Neural cell (in vitro differentiated cells): Measurements from ENCODE around the gene ESPN. TPM values are rescaled to one million over a fixed set of nuclear protein-coding genes. Genes with fewer than 3 reads are reported as not detected.
"Not testable (repeated sequence)": the region's sequence is repeated elsewhere in the genome, so short reads cannot be mapped to it uniquely, and the experiment has no call there.

Experiments
- H2AFZ ChIP-seq: fragments of 200-600, 300-800 bp; sonication (generic), shearing (Covaris generic); 2 replicates; pipeline ENCODE4 v1.6.0; 2014; ENCODE audit warnings: low read depth, mild to moderate bottlenecking, antibody characterized with exemption, low read length, moderate library complexity
- H3F3A ChIP-seq: fragments of 200-600 bp; shearing (Covaris generic); 2 replicates; pipeline ENCODE4 v1.6.1; 2016; ENCODE audit warnings: mild to moderate bottlenecking, moderate library complexity, mixed read lengths, antibody characterized with exemption, low read length; ENCODE audit not compliant: insufficient read depth, poor library complexity, severe bottlenecking
- H3K27ac ChIP-seq: fragments of 200-600, 300-800 bp; sonication (generic), shearing (Covaris generic); 2 replicates; pipeline ENCODE4 v1.5.1; 2014; ENCODE audit warnings: mild to moderate bottlenecking, low read length, moderate library complexity
- H3K27me3 ChIP-seq: fragments of 300-800, 200-600 bp; sonication (generic), shearing (Covaris generic); 2 replicates; pipeline ENCODE4 v1.6.0; 2014; ENCODE audit warnings: mild to moderate bottlenecking, low read depth, low read length, moderate library complexity; ENCODE audit not compliant: insufficient read depth
- H3K36me3 ChIP-seq: fragments of 300-800, 200-600 bp; sonication (generic), shearing (Covaris generic); 2 replicates; pipeline ENCODE4 v1.5.1; 2014; ENCODE audit warnings: mild to moderate bottlenecking, antibody characterized with exemption, low read length, moderate library complexity; ENCODE audit not compliant: insufficient read depth
- H3K4me2 ChIP-seq: fragments of 300-800, 200-600 bp; sonication (generic), shearing (Covaris generic); 2 replicates; pipeline ENCODE4 v1.6.0; 2014; ENCODE audit warnings: mild to moderate bottlenecking, low read length
- H3K4me3 ChIP-seq: fragments of 300-800, 200-600 bp; sonication (generic), shearing (Covaris generic); 2 replicates; pipeline ENCODE4 v1.5.1; 2014; ENCODE audit warnings: mild to moderate bottlenecking, low read length, moderate library complexity
- H3K79me2 ChIP-seq: fragments of 200-600 bp; shearing (Covaris generic); replicated peaks from 2 replicates; pipeline ENCODE4 v1.6.0; 2014; ENCODE audit warnings: mild to moderate bottlenecking, low read length, moderate library complexity; ENCODE audit not compliant: insufficient read depth
- H3K9ac ChIP-seq: fragments of 300-800, 200-600 bp; sonication (generic), shearing (Covaris generic); 2 replicates; pipeline ENCODE4 v1.6.1; 2016; ENCODE audit warnings: mild to moderate bottlenecking, low read length, mixed read lengths
- H3K9me2 ChIP-seq: fragments of 200-600 bp; shearing (Covaris generic); 2 replicates; pipeline ENCODE4 v1.6.1; 2016; ENCODE audit warnings: mild to moderate bottlenecking, low read length, mixed read lengths; ENCODE audit not compliant: insufficient read depth
- H3K9me3 ChIP-seq: fragments of 200-600, 300-800 bp; sonication (generic), shearing (Covaris generic); 2 replicates; pipeline ENCODE4 v1.6.1; 2016; ENCODE audit warnings: mild to moderate bottlenecking, mixed run types, low read length, moderate library complexity, mixed read lengths
- H4K20me1 ChIP-seq: fragments of 200-600 bp; shearing (Covaris generic); 2 replicates; pipeline ENCODE4 v1.6.1; 2016; ENCODE audit warnings: mild to moderate bottlenecking, mixed run types; ENCODE audit not compliant: insufficient read depth
- EZH2 ChIP-seq: fragments of 200-600, 300-800 bp; shearing (Covaris generic), sonication (generic); IDR thresholded peaks from 2 replicates; pipeline ENCODE4 v1.6.1; 2014; ENCODE audit warnings: antibody characterized with exemption, low read length, borderline replicate concordance, mild to moderate bottlenecking; ENCODE audit not compliant: insufficient read depth, poor library complexity, severe bottlenecking
- polyA plus RNA-seq: library from polyadenylated mRNA; depleted of rRNA; stranded (reverse); fragments of >200 nt; gene quantifications from 2 replicates; pipeline ENCODE4 v1.2.3, GENCODE V29; 2014

ESPN gene
- polyA plus RNA-seq, 1 donor from 2014 or later, result not detected

DNA sequence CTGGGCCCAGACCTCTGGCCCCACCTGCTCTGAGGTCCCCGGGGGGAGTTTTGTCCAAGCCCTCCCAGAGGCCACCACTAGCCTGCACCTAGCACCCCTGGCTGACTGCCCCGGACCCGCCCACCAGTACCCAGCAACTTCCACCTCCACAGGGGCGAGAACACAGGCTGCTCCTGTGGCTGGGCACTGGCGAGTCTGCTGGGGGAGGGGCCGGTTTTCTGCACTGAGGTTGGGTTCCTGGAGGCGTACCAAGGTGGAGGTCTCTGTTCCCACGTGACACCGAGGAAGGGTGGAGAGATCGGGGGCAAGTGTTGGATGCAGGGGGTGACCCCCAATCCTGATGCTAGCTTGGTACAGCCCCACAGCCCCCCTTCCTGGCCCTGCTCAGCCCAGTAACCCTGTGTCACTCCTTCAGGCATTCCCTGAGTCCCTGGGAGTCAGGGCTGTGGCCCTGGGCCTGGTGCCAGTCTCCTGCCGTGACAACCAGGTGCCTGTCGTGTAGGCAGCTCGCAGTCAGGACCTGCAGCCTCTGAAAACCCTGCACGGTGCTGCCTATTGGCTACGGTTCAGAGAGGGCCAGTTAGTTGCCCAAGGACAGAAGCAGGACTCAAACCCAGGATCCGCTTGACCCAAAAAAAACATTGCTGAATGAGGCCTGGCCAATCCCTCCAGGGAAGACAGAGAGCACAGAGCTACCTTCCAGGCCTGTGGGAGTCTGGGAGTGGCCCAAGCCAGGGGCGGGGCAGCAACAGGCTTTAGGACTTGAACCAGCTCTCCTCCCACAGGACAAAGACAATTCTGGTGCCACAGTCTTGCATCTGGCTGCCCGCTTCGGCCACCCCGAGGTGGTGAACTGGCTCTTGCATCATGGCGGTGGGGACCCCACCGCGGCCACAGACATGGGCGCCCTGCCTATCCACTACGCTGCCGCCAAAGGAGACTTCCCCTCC, 3.1 kb downstream of the ESPN start:
- Histone ChIP-seq H3K27me3 (peaks cover 40% of the 10 kb centered on the region), H3K79me2 (no peaks in the 10 kb centered on the region), H3K4me3 (no peak overlapping the region), H4K20me1 (no peaks in the 10 kb centered on the region), H3K9ac (no peak overlapping the region), H3K4me2 (no peak overlapping the region), H3K36me3 (no peaks in the 10 kb centered on the region), H3K9me2 (no peaks in the 10 kb centered on the region), H3K9me3 (no peaks in the 10 kb centered on the region), H3F3A (no peaks in the 10 kb centered on the region), H2AFZ (no peak overlapping the region), H3K27ac (no peak overlapping the region)
- TF ChIP-seq EZH2, result no peak

- H3K27me3 ChIP-seq, result peaks cover 33% of the 10 kb centered on the region
- H2AFZ ChIP-seq, H3K4me3 ChIP-seq, H3K4me2 ChIP-seq, H3K9ac ChIP-seq, H3K27ac ChIP-seq, H3K36me3 ChIP-seq, H3F3A ChIP-seq, H3K9me2 ChIP-seq, H3K79me2 ChIP-seq, H4K20me1 ChIP-seq, H3K9me3 ChIP-seq: not testable (repeated sequence)
These were observed 3.9 kb downstream of the ESPN start for GRCh38 chr1:6428453-6428852.

DNA sequence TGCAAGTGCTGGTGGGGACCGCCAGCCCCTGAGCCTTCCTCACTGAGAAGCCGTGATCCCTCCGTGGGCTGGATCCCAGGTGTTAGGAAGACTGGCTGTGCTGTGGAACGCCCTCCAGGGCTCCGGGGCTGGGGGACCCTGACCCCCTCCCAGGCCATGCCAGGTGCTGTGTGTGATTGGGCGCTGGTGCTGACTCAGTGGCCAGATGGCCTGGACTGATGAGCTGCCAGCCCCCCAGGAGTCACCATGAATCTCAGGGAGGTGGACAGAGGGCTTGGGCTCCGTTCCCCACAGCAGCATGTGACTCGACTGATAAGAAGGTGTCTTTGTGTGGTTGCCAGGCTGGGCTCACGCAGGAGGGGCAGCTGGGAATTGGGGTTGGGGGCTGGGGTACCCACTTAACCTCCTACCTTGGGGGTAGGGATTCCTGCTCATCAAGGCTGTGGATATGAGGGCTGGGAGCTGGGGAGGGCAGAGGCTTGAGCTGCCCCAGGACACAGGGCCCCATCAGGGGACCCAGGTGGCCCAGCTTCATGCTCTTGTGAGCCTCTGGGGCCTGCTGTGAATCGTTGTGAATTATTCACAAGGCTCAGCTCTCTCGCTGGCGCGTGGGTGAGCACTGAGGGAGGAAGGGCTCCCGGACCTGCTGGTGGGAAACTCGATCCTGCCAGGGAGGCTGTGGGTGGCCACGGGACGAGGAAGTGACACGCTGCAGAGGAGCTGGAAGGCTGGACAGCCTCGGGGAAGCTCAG, 5.3 kb downstream of the ESPN start:
- H3K36me3 ChIP-seq, H3K79me2 ChIP-seq, H3K9ac ChIP-seq, H3K4me3 ChIP-seq, H3K4me2 ChIP-seq, H3K27ac ChIP-seq, H4K20me1 ChIP-seq, H3K9me3 ChIP-seq, H3K9me2 ChIP-seq, H2AFZ ChIP-seq, H3F3A ChIP-seq: not testable (repeated sequence)
- H3K27me3 ChIP-seq, result peaks cover 22% of the 10 kb centered on the region

DNA sequence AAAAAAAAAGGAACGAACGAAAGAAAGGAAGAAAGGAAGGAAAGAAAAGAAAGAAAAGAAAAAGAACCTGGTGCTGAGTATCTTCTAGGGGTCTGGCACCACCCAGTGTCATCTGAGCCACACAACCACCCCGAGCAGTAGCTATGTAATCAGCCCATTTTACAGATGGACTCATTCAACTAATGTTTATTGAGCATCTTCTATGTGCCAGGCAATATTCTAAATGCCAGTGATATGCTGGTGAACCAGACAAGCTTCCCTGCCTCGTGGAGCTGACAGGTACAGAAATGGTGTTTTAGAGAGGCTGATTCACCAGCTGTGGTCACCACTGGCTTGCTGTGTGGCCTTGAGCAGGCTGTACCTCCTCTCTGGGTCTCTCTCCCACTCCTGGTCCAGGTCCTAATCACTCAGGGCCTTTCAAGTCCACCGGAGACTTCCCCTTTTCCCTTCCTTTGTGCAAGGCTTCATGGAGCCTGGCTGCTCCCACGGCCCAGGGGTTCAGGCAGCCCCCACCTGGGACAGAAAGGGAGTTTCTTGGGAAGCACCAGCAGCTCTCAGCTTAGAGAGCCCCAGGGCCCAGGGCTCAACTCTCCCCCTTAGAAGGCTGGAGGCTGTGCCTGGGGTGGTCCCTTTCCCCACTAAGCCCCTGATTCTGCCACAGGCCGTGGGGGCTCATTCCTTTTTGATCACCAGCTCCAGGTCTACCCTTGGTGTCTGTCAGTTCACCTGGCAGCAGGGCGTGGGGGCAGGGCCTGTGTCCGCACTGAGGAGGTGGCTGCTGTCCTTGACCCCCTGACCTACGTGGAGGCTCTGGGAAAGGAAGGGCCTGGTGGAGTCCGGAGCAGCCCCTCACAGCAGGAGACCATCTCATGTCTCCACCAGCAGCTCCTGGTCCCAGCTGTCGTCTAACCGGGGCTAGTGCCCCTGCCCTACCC, 7.3 kb downstream of the ESPN start:
- H2AFZ ChIP-seq, H3K9me2 ChIP-seq, H3K27me3 ChIP-seq, H3K4me3 ChIP-seq, H4K20me1 ChIP-seq, H3K79me2 ChIP-seq, H3K9ac ChIP-seq, H3F3A ChIP-seq, H3K36me3 ChIP-seq, H3K27ac ChIP-seq, H3K9me3 ChIP-seq, H3K4me2 ChIP-seq: not testable (repeated sequence)
